ENCODE data around the gene CRELD2.

The CRELD2 gene

DNA sequence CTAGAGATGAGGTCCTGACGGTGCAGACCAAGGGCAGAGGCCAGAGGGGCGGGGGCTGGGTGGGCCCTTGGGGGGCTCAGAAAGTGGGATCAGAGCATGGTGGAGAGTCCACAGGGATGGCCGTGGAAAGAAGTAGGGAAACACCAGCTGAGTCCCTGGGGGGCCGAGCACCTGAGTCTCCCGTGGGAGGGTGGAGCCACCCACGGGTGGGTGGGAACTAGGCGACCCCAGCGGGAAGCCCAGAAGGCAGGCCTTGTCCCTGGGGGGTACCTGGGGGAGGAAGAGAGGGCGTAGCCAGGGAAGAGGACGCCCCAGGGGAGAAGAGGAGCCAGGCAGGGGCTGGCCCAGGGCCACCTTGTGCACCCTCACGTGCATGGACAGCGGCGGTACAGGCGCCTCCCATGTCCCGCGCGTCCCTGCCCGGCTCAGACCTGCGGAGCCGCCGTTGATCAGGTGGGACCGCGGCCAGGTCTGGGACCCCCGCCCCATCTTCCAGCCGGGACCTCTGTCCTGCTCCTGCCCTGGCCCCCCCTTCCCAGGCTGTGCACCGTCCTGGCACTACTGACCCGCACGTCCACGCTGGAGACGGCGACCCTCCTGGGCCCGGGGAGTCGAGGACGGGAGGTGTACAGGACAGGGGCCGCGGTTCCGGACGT lies 10.2 kb downstream of the CRELD2 start:
- Histone ChIP-seq H3K36me3 (ENCODE audit: control insufficient read depth, insufficient read depth, low read length) (peaks cover 3% of the 10 kb centered on the region), H3K27me3 (ENCODE audit: control insufficient read depth, insufficient read depth, low read length) (peaks cover 12% of the 10 kb centered on the region), H3K9me3 (ENCODE audit: control insufficient read depth, insufficient read depth, low read length) (no peaks in the 10 kb centered on the region), H3K4me1 (ENCODE audit: control insufficient read depth, insufficient read depth, low read length) (peaks cover 2% of the 10 kb centered on the region), H3K4me3 (ENCODE audit: low read depth, low read length) (no peak overlapping the region), H3K9ac (ENCODE audit: low read depth, low read length) (no peak overlapping the region)

GRCh38 chr22:49929211-49929979 lies 11.0 kb downstream of the CRELD2 start:
- no peak overlapping the region for H3K9ac ChIP-seq (ENCODE audit: low read depth, low read length)
- no peak overlapping the region for H3K4me3 ChIP-seq (ENCODE audit: low read depth, low read length)

DNA sequence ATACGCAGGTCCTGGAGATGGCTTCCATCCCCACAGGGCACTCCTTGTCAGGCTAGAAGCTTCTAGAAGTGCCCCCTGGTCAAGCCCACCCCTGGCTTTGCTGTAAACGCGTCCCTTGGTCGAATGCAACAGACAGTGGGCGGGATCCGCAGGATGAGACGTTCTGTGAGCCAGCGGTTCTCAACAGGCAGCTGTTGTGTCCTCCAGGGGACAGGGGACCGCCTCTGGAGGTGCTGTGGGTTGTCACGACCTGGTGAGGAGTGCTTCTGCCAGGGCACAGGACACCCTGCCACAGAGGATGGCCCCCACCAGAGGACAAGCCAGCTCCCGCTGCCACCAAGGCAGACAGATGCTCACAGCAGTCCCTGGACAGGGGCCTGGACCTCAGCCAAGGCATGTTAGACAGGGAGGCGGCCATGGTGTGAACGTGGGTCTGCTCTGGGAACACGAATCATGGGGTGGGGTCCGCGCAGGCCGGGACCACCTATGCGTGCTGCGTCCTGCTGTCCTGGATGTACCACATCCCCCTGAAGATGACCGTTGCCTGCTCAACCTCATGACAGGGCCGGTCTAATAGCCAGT lies 11.7 kb downstream of the CRELD2 start:
- Histone ChIP-seq H3K4me3 (ENCODE audit: low read depth, low read length) (no peak overlapping the region), H3K9me3 (ENCODE audit: control insufficient read depth, insufficient read depth, low read length) (no peaks in the 10 kb centered on the region), H3K9ac (ENCODE audit: low read depth, low read length) (peak overlapping the region; percentile 24), H3K4me1 (ENCODE audit: control insufficient read depth, insufficient read depth, low read length) (peaks cover 2% of the 10 kb centered on the region), H3K27me3 (ENCODE audit: control insufficient read depth, insufficient read depth, low read length) (peaks cover 12% of the 10 kb centered on the region), H3K36me3 (ENCODE audit: control insufficient read depth, insufficient read depth, low read length) (no peaks in the 10 kb centered on the region)

More at GRCh38 chr22:49929211-49929979, 11.0 kb downstream of the CRELD2 start:
- H3K36me3 ChIP-seq (ENCODE audit: control insufficient read depth, insufficient read depth, low read length) = no peaks in the 10 kb centered on the region
- peaks cover 2% of the 10 kb centered on the region for H3K4me1 ChIP-seq (ENCODE audit: control insufficient read depth, insufficient read depth, low read length)
- peaks cover 12% of the 10 kb centered on the region for H3K27me3 ChIP-seq (ENCODE audit: control insufficient read depth, insufficient read depth, low read length)
- no peaks in the 10 kb centered on the region for H3K9me3 ChIP-seq (ENCODE audit: control insufficient read depth, insufficient read depth, low read length)

- Histone ChIP-seq H3K27me3 (ENCODE audit: control insufficient read depth, insufficient read depth, low read length) (peaks cover 12% of the 10 kb centered on the region), H3K36me3 (ENCODE audit: control insufficient read depth, insufficient read depth, low read length) (no peaks in the 10 kb centered on the region), H3K4me1 (ENCODE audit: control insufficient read depth, insufficient read depth, low read length) (peaks cover 2% of the 10 kb centered on the region), H3K4me3 (ENCODE audit: low read depth, low read length) (no peak overlapping the region), H3K9me3 (ENCODE audit: control insufficient read depth, insufficient read depth, low read length) (no peaks in the 10 kb centered on the region), H3K9ac (ENCODE audit: low read depth, low read length) (peak overlapping the region; percentile 24)
Observed at GRCh38 chr22:49930596-49931412, 12.4 kb downstream of the CRELD2 start.

DNA sequence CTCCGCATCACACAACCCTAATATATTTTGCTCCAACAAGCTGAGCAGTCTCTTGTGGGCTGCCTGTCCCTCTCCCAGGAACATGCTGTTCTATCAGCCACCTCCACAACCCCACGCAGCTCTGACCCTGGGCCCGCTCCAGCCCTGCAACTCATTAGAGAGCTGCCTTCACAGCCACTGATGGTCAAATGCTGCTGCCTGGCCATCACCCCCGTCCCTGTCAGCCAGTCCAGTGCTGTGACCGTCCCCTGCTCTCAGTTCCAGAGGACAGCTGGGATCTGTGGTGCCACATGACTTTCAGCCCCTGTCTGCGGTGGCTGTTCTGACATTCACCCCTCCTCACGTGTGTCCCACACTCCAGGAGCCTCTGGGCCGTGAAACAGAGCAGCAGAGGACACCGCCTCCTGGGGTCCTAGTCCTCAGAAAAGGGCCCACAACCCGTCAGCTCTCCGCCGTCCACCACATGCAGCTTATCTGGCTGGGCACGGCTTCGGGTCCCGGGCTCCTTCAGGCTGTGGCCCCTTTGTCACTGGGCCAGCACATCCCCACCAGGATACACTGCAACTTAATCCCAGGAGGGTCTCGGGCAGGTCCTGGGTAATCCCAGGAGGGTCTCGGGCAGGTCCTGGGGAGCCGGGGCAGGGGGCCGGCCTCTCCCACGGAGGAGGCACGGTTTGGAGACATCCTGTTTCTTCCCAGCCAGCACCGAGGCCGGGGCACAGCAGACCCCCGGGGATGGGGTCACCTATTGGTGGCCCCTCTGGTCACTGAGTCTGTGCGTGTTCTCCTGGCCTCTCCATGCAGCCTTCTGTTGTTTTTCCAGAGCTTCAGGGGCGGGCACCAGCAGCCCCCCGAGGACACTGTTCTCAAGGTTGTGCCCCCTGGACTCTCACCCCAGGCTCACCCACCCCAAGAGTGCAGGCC lies 15.1 kb downstream of the CRELD2 start:
- no peaks in the 10 kb centered on the region for H3K9me3 ChIP-seq (ENCODE audit: control insufficient read depth, insufficient read depth, low read length)
- no peak overlapping the region for H3K9ac ChIP-seq (ENCODE audit: low read depth, low read length)
- no peak overlapping the region for H3K4me3 ChIP-seq (ENCODE audit: low read depth, low read length)
- peaks cover 4% of the 10 kb centered on the region for H3K4me1 ChIP-seq (ENCODE audit: control insufficient read depth, insufficient read depth, low read length)
- peaks cover 12% of the 10 kb centered on the region for H3K27me3 ChIP-seq (ENCODE audit: control insufficient read depth, insufficient read depth, low read length)
- H3K36me3 ChIP-seq (ENCODE audit: control insufficient read depth, insufficient read depth, low read length) = no peaks in the 10 kb centered on the region

DNA sequence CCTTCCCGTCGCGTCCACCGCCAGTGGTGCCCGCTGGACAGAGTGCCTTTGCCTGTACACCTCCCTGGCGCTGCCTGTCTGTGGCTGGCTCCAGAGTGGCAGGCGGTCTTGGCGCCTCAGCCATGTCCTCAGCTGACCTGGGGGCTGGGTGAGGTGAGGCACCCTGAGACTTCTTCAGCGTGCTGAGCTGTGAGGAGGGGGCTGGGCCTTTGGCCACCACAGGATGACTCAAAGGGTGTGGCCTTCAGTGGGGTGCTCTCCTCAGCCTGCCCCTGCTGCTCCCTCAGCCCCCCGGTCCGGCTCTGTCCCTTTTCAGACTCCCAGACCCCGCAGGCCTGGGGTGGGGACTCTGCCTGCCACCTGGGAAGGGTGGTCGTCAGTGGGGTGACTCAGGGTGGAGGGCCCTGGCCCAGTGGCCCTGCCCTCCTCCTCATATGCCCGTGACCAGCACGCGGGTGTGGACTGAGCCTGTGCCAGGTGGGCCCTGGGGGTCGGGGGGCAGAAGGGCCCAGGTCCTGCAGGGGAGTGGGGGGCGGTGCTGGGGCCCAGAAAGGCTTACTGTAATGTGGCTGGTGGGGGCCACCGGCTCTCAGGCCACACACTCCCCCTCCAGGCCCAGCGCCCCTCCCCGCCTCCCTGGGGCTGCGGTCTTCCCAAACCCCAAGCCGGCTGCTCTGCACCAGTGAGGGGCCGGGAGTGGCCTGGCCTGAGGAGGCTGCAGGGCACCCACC lies 15.9 kb downstream of the CRELD2 start:
- Histone ChIP-seq H3K9ac (ENCODE audit: low read depth, low read length) (peak overlapping the region; percentile 70), H3K4me1 (ENCODE audit: control insufficient read depth, insufficient read depth, low read length) (peaks cover 4% of the 10 kb centered on the region), H3K9me3 (ENCODE audit: control insufficient read depth, insufficient read depth, low read length) (no peaks in the 10 kb centered on the region), H3K27me3 (ENCODE audit: control insufficient read depth, insufficient read depth, low read length) (peaks cover 12% of the 10 kb centered on the region), H3K36me3 (ENCODE audit: control insufficient read depth, insufficient read depth, low read length) (no peaks in the 10 kb centered on the region), H3K4me3 (ENCODE audit: low read depth, low read length) (peak overlapping the region; percentile 32)

GRCh38 chr22:49934891-49935557 lies 16.6 kb downstream of the CRELD2 start:
- H3K9me3 ChIP-seq (ENCODE audit: control insufficient read depth, insufficient read depth, low read length) = no peaks in the 10 kb centered on the region
- peak overlapping the region; percentile 32 for H3K4me3 ChIP-seq (ENCODE audit: low read depth, low read length)
- peak overlapping the region; percentile 70 for H3K9ac ChIP-seq (ENCODE audit: low read depth, low read length)
- peaks cover 2% of the 10 kb centered on the region for H3K4me1 ChIP-seq (ENCODE audit: control insufficient read depth, insufficient read depth, low read length)
- peaks cover 8% of the 10 kb centered on the region for H3K27me3 ChIP-seq (ENCODE audit: control insufficient read depth, insufficient read depth, low read length)
- H3K36me3 ChIP-seq (ENCODE audit: control insufficient read depth, insufficient read depth, low read length) = no peaks in the 10 kb centered on the region

DNA sequence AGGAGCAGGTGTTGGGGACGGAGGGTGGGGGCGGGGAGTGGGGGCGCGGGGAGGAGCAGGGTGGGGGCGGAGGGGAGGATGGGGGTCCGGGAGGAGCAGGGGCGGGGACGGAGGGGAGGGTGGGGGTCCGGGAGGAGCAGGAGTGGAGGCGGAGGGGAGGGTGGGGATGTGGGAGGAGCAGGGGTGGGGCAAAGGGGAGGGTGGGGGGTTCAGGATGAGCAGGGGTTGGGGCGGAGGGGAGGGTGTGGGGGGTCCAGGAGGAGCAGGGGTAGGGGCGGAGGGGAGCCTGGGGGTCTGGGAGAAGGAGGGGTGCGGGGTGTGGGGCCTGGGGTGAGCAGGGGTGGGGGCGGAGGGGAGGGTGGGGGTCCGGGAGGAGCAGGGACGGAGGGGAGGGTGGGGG lies 17.1 kb downstream of the CRELD2 start:
- no peaks in the 10 kb centered on the region for H3K36me3 ChIP-seq (ENCODE audit: control insufficient read depth, insufficient read depth, low read length)
- peaks cover 2% of the 10 kb centered on the region for H3K27me3 ChIP-seq (ENCODE audit: control insufficient read depth, insufficient read depth, low read length)
- peaks cover 2% of the 10 kb centered on the region for H3K4me1 ChIP-seq (ENCODE audit: control insufficient read depth, insufficient read depth, low read length)
- no peak overlapping the region for H3K9ac ChIP-seq (ENCODE audit: low read depth, low read length)
- no peak overlapping the region for H3K4me3 ChIP-seq (ENCODE audit: low read depth, low read length)
- no peaks in the 10 kb centered on the region for H3K9me3 ChIP-seq (ENCODE audit: control insufficient read depth, insufficient read depth, low read length)

DNA sequence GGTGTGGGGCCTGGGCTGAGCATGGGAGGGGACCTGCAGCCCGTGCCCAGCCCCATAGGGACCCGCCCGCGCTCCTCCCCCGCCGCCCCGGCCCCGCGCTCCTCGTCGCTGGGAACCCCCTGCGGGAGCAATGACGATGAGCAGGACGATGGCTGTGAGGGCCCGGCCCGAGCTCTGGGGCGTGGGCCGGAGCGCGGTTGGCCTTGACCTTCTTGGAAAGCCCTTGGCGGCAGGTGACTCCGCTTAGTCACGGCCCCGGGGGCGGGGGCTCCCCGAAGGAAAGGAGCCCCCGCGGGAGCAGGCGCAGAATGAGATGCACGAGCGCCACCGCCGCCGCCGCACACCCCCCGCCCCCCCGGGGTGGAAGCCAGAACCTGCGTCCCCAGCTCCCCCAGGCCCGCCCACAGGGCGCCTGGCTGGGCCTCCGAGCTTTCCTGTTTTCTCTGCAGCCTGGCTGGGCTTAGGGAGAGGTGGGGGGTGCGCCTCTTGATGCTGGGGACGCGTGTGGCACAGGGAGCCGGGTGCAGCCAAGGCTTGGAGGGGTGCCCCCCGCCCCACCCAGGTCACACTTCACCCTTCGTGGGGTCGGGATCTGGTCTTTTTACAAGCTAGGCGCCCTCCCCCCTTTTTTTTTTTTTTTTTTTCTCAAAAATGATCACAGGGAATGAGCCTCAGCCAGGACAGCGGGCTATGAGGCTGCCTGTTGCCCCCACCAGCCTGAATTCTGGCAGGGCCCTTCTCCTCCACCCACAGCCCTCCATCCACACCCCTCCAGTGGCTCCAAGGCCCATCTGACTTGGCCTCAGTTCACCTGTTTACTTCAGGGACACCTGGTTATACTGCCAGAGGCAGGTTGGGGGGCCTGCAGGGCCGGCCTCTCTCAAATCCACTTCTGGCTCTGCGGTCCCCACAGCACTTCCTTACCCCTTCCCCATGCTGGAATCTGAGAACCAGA lies 17.9 kb downstream of the CRELD2 start:
- Histone ChIP-seq H3K9ac (ENCODE audit: low read depth, low read length) (peak overlapping the region; percentile 24), H3K36me3 (ENCODE audit: control insufficient read depth, insufficient read depth, low read length) (no peaks in the 10 kb centered on the region), H3K27me3 (ENCODE audit: control insufficient read depth, insufficient read depth, low read length) (no peaks in the 10 kb centered on the region), H3K4me1 (ENCODE audit: control insufficient read depth, insufficient read depth, low read length) (peaks cover 2% of the 10 kb centered on the region), H3K4me3 (ENCODE audit: low read depth, low read length) (peak overlapping the region; percentile 13), H3K9me3 (ENCODE audit: control insufficient read depth, insufficient read depth, low read length) (no peaks in the 10 kb centered on the region)
